Mucosa of rectum (tissue), 2 donors: Measurements from ENCODE around the gene ISM2.

ENCODE experiments used
- H3K27ac ChIP-seq, 2 donors: one replicate each; pipeline ENCODE4 v1.7.0; 2013; ENCODE audit warnings: inconsistent platforms in 2 of 2, low read depth in 2 of 2, low read length in 2 of 2
- H3K27me3 ChIP-seq, 2 donors: one replicate each; pipeline ENCODE4 v1.7.0; 2013; ENCODE audit warnings: low read length in 2 of 2; ENCODE audit not compliant: control insufficient read depth in 2 of 2, insufficient read depth in 2 of 2
- H3K36me3 ChIP-seq, 2 donors: one replicate each; pipeline ENCODE4 v1.7.0; 2013; ENCODE audit warnings: low read length in 2 of 2; ENCODE audit not compliant: control insufficient read depth in 2 of 2, insufficient read depth in 2 of 2
- H3K4me1 ChIP-seq, 2 donors: one replicate each; pipeline ENCODE4 v1.7.0; 2013; ENCODE audit warnings: low read length in 2 of 2, mild to moderate bottlenecking in 1 of 2; ENCODE audit not compliant: control insufficient read depth in 2 of 2, insufficient read depth in 2 of 2
- H3K4me3 ChIP-seq, 2 donors: one replicate each; pipeline ENCODE4 v1.7.0; 2013; ENCODE audit warnings: low read length in 2 of 2
- H3K9ac ChIP-seq, 2 donors: one replicate each; pipeline ENCODE4 v1.7.0; 2013; ENCODE audit warnings: low read length in 2 of 2, low read depth in 1 of 2, mild to moderate bottlenecking in 1 of 2
- H3K9me3 ChIP-seq, 2 donors: one replicate each; pipeline ENCODE4 v1.7.0; 2013; ENCODE audit warnings: low read length in 2 of 2; ENCODE audit not compliant: control insufficient read depth in 2 of 2
- donor health status: healthy.
- donor health status: Normal muscosa, but diverticular disease.

ISM2 gene

GRCh38 chr14:77508876-77509275 is 10.3 kb upstream of the ISM2 start:
- Histone ChIP-seq H3K9me3 (no peaks in the 10 kb centered on the region), H3K36me3 (peaks cover 32 to 33% of the 10 kb centered on the region in 2 donors), H3K27me3 (no peaks in the 10 kb centered on the region), H3K27ac (no peak overlapping the region), H3K4me3 (no peak overlapping the region), H3K4me1 (no peaks in the 10 kb centered on the region), H3K9ac (no peak overlapping the region)

- Histone ChIP-seq H3K9ac (no peak overlapping the region), H3K9me3 (no peaks in the 10 kb centered on the region), H3K4me1 (no peaks in the 10 kb centered on the region), H3K4me3 (no peak overlapping the region), H3K27me3 (no peaks in the 10 kb centered on the region), H3K27ac (no peak overlapping the region), H3K36me3 (peaks cover 32 to 33% of the 10 kb centered on the region in 2 donors)
These were observed 9.6 kb upstream of the ISM2 start for GRCh38 chr14:77508249-77508648.

- no peaks in the 10 kb centered on the region for H3K4me1 ChIP-seq
- H3K27me3 ChIP-seq: no peaks in the 10 kb centered on the region
- no peak overlapping the region for H3K4me3 ChIP-seq
- no peaks in the 10 kb centered on the region for H3K9me3 ChIP-seq
- no peak overlapping the region for H3K9ac ChIP-seq
- peaks cover 32 to 33% of the 10 kb centered on the region in 2 donors for H3K36me3 ChIP-seq
- no peak overlapping the region for H3K27ac ChIP-seq
These were observed 9.1 kb upstream of the ISM2 start for GRCh38 chr14:77507762-77508161.

- Histone ChIP-seq H3K27ac (no peak overlapping the region), H3K36me3 (peaks cover 12 to 15% of the 10 kb centered on the region in 2 donors), H3K27me3 (peaks cover 2 to 3% of the 10 kb centered on the region in 2 donors), H3K9me3 (no peaks in the 10 kb centered on the region), H3K4me1 (no peaks in the 10 kb centered on the region), H3K4me3 (no peak overlapping the region), H3K9ac (no peak overlapping the region)
These were observed 6.4 kb upstream of the ISM2 start for GRCh38 chr14:77505031-77505430.

- no peak overlapping the region for H3K4me3 ChIP-seq
- H3K27me3 ChIP-seq: peaks cover 9 to 12% of the 10 kb centered on the region in 2 donors
- H3K9ac ChIP-seq: no peak overlapping the region
- no peaks in the 10 kb centered on the region for H3K9me3 ChIP-seq
- peaks cover 2 to 4% of the 10 kb centered on the region in 2 donors for H3K36me3 ChIP-seq
- H3K27ac ChIP-seq: no peak overlapping the region
- peaks cover 0 to 4% of the 10 kb centered on the region in 2 donors for H3K4me1 ChIP-seq
These were observed 4.5 kb upstream of the ISM2 start for GRCh38 chr14:77503138-77503537.

- no peak overlapping the region for H3K27ac ChIP-seq
- no peak overlapping the region for H3K4me3 ChIP-seq
- H3K4me1 ChIP-seq: peaks cover 3 to 8% of the 10 kb centered on the region in 2 donors
- peaks cover 14 to 17% of the 10 kb centered on the region in 2 donors for H3K27me3 ChIP-seq
- H3K9me3 ChIP-seq: no peaks in the 10 kb centered on the region
- H3K36me3 ChIP-seq: no peaks in the 10 kb centered on the region
- no peak overlapping the region for H3K9ac ChIP-seq
These were observed 3.6 kb upstream of the ISM2 start for GRCh38 chr14:77502109-77502782.

- Histone ChIP-seq H3K4me3 (peak overlapping the region; percentile 37 to 54), H3K9me3 (no peaks in the 10 kb centered on the region), H3K9ac (no peak overlapping the region), H3K27me3 (peaks cover 17 to 18% of the 10 kb centered on the region in 2 donors), H3K4me1 (peaks cover 3 to 8% of the 10 kb centered on the region in 2 donors), H3K36me3 (no peaks in the 10 kb centered on the region), H3K27ac (no peak overlapping the region)
These were observed 440 bp upstream of the ISM2 start for GRCh38 chr14:77498984-77499527.

GRCh38 chr14:77495334-77495733 is 3.3 kb downstream of the ISM2 start:
- Histone ChIP-seq H3K9me3 (no peaks in the 10 kb centered on the region), H3K27ac (no peak overlapping the region), H3K27me3 (peaks cover 17 to 18% of the 10 kb centered on the region in 2 donors), H3K36me3 (no peaks in the 10 kb centered on the region), H3K4me3 (no peak overlapping the region), H3K9ac (no peak overlapping the region), H3K4me1 (peaks cover 3 to 8% of the 10 kb centered on the region in 2 donors)

GRCh38 chr14:77491056-77491455 is 7.6 kb downstream of the ISM2 start:
- Histone ChIP-seq H3K36me3 (no peaks in the 10 kb centered on the region), H3K27me3 (no peaks in the 10 kb centered on the region), H3K4me1 (no peaks in the 10 kb centered on the region), H3K9me3 (no peaks in the 10 kb centered on the region), H3K4me3 (no peak overlapping the region), H3K27ac (no peak overlapping the region), H3K9ac (no peak overlapping the region)

GRCh38 chr14:77490347-77490986 is 8.1 kb downstream of the ISM2 start:
- H3K36me3 ChIP-seq: no peaks in the 10 kb centered on the region
- H3K9ac ChIP-seq: no peak overlapping the region
- no peaks in the 10 kb centered on the region for H3K4me1 ChIP-seq
- H3K9me3 ChIP-seq: no peaks in the 10 kb centered on the region
- no peak overlapping the region for H3K4me3 ChIP-seq
- H3K27me3 ChIP-seq: no peaks in the 10 kb centered on the region
- H3K27ac ChIP-seq: no peak overlapping the region
